ENCODE measurements around the gene ADAM23. TPM values are rescaled to one million over a fixed set of nuclear protein-coding genes. Genes with fewer than 3 reads are reported as not detected.
A peak's percentile ranks its signal among the peaks of the same experiment; 100 is the strongest.

ADAM23 gene
- total RNA-seq, 1 experiment from 2014 or later: 6.1 TPM

DNA sequence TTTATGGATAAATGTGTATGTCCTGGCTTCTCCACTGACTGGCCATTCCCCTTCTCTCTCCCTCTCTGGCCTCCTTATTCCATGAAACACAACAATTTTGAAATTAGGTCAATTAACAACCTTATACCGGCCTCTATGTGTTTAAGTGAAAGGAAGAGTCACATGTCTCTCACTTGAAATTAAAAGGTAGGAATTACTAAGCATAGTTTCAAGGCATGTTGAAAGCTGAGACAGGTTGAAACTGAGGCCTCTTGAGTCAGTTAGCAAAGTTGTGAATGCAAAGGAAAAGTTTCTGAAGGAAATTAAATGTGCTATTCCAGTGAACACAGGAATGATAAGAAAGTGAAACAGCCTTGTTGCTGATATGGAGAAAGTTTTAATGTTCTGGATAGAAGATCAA is 69.7 kb downstream of the ADAM23 start:
- Histone ChIP-seq H3K36me3 (replicated peaks; ENCODE audit: control insufficient read depth, insufficient read depth, low read length) (no peaks in the 10 kb centered on the region), H3K27me3 (ENCODE audit: control insufficient read depth, insufficient read depth, low read length) (no peaks in the 10 kb centered on the region), H3K4me3 (ENCODE audit: insufficient read depth, low read depth, low read length) (no peak overlapping the region)
- DNase-seq: no peak

DNA sequence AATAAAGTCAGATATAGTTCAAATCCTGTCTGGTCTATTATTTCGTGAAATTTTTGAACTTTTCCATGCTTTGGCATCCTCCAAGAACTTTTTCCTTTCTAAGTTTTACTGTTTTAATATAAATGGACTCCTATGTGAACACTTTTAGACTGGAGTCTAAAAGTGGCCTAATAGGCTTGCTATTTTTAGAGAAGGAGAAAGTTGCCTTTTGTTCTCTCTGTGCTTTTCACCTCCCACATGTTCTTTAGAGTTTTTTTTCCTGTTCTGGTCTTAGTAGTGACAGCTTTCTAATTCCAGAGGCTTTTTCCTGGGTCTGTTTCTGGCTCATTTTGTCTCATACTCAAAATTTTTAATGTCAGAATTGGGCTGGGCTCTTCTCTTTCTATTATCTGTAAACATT is 72.2 kb downstream of the ADAM23 start:
- H3K36me3 ChIP-seq (replicated peaks; ENCODE audit: control insufficient read depth, insufficient read depth, low read length): no peaks in the 10 kb centered on the region
- H3K4me3 ChIP-seq (ENCODE audit: insufficient read depth, low read depth, low read length): no peak overlapping the region
- no peak for DNase-seq
- no peaks in the 10 kb centered on the region for H3K27me3 ChIP-seq (ENCODE audit: control insufficient read depth, insufficient read depth, low read length)

DNA sequence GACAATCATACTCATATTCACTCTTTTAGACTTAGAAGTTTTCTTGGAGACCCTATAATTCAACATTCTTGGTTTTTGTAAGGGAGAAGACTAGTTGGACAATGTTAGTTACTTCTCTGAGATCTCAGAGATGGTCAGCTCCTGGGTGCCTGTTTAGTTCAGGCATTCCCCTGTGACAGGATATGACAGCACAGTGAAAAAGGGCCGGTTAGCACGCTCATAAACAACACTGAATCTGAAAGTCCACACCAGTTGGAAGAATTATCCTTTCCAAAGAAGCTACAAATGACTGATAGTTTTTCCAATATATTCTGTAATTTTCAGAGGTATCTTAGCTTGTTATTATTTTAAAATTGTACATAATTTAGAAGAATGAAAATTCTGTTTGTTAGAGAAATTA is 75.7 kb downstream of the ADAM23 start:
- Histone ChIP-seq H3K4me3 (ENCODE audit: insufficient read depth, low read depth, low read length) (no peak overlapping the region), H3K27me3 (ENCODE audit: control insufficient read depth, insufficient read depth, low read length) (no peaks in the 10 kb centered on the region), H3K36me3 (replicated peaks; ENCODE audit: control insufficient read depth, insufficient read depth, low read length) (no peaks in the 10 kb centered on the region)
- no peak for DNase-seq

DNA sequence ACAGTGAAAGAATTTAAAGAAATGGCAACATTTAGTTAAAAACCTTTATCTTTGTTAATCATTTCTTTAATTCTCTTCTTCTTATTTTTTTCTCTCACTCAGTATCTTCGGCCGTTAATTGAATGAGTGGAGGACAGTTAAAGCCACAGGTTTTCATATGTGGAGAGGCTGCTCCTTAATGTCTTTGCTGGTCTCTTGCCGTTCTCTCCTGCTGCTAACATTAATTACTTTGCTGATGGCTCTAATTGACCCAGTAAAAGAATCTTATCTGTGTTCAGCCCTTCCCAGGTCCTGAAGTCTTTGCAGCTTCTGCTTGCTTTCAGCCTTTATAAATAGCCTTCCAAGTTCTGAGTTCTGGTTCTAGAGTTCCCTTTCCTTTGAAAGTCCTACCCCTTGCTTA is 77.1 kb downstream of the ADAM23 start:
- DNase-seq: no peak
- Histone ChIP-seq H3K27me3 (ENCODE audit: control insufficient read depth, insufficient read depth, low read length) (no peaks in the 10 kb centered on the region), H3K4me3 (ENCODE audit: insufficient read depth, low read depth, low read length) (no peak overlapping the region), H3K36me3 (replicated peaks; ENCODE audit: control insufficient read depth, insufficient read depth, low read length) (no peaks in the 10 kb centered on the region)

DNA sequence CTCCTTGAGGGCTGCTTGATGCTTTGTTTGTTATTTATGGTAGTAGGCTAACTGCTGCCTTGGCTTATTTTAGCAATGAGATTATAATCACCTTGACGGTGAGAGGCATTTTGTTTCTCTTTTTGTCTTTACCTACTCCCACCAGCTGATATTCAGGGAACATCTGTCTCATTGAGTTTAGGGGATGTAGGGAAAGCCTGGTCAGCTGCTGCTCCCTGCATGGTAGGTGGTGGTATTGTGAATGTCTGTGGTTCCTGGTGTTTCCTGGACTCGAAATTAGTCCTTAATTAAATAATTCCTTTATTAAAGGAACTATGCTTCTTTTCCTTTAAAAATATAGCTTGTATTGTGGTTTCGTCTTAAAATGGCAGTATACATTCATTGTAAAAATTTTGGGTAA is 77.8 kb downstream of the ADAM23 start:
- Histone ChIP-seq H3K27me3 (ENCODE audit: control insufficient read depth, insufficient read depth, low read length) (no peaks in the 10 kb centered on the region), H3K36me3 (replicated peaks; ENCODE audit: control insufficient read depth, insufficient read depth, low read length) (no peaks in the 10 kb centered on the region), H3K4me3 (ENCODE audit: insufficient read depth, low read depth, low read length) (no peak overlapping the region)
- DNase-seq: peak; percentile 5

DNA sequence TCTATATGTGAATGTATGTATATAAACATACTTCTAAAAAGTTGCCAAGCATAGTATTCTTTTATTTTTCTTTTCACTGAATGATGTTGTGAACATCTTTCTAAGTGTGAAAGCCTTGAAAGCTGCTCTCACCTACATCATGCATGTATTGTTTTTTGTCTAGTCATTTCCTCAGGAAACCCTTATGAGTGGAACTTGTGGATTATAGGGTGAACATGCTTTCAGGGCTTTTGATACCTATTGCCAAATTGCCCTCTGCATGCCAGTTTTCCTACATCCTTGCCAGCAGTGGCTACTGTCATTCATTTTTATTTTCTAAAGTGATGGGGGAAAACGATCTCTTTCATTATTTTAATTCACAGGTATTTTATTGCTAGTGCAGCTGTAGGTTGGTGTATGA is 78.3 kb downstream of the ADAM23 start:
- no peaks in the 10 kb centered on the region for H3K36me3 ChIP-seq (replicated peaks; ENCODE audit: control insufficient read depth, insufficient read depth, low read length)
- no peak overlapping the region for H3K4me3 ChIP-seq (ENCODE audit: insufficient read depth, low read depth, low read length)
- no peak for DNase-seq
- no peaks in the 10 kb centered on the region for H3K27me3 ChIP-seq (ENCODE audit: control insufficient read depth, insufficient read depth, low read length)

DNA sequence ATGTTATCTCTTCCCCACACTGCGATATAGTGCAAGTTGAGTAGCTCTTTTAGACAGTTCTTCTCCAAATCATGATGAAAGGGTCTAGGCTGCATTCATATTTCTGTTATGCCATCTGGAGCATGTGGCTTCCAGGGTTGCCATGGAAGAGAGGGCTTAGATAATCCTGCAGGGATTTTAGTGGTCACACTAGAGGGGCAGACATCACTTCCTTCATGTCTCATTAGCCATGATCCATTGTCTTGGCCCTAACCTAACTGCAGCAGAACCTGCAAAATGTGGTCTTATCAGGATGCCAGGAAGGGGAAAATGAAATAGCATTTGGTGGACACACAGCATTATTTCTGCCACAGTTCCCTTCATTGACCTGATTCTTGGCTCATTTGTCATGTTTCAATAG is 83.1 kb downstream of the ADAM23 start:
- Histone ChIP-seq H3K36me3 (replicated peaks; ENCODE audit: control insufficient read depth, insufficient read depth, low read length) (no peaks in the 10 kb centered on the region), H3K4me3 (ENCODE audit: insufficient read depth, low read depth, low read length) (no peak overlapping the region), H3K27me3 (ENCODE audit: control insufficient read depth, insufficient read depth, low read length) (no peaks in the 10 kb centered on the region)
- DNase-seq: no peak

DNA sequence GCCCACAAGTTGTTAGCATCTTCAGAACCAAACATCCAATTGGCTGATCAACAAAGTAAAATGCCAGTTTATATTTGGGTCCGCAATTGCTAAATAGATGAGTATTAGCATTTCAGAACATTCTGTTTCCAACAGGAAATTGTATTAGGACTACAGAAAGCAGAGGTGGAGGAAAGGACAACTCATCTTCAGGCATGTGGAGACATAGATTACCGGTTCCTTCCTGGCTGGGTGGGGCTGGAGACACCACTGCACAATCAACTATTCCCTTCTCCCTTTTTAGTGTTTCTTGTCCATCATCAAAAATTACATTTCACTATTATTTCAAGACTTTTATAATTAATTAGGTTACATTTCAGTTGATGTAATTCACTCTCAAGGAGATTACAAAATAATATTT is 83.8 kb downstream of the ADAM23 start:
- H3K27me3 ChIP-seq (ENCODE audit: control insufficient read depth, insufficient read depth, low read length): no peaks in the 10 kb centered on the region
- H3K36me3 ChIP-seq (replicated peaks; ENCODE audit: control insufficient read depth, insufficient read depth, low read length): no peaks in the 10 kb centered on the region
- no peak overlapping the region for H3K4me3 ChIP-seq (ENCODE audit: insufficient read depth, low read depth, low read length)
- DNase-seq: no peak

DNA sequence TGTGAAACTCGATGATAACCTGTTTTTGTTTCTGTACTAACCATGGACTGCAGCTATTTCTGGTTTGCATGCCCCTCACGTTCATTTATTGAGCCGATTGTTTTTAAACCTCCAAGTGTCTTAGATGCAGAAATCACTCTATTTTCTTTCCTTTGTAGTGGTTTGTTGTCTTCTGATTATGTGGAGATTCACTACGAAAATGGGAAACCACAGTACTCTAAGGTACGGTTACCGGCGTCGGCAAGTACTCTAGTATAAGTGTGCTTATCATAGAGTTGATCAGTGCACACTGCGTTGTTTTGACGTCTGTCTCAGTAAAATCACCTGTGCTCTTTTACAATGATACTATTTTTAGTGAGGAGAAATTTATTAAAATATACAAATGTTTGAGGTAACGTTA is 87.4 kb downstream of the ADAM23 start:
- no peak for DNase-seq
- Histone ChIP-seq H3K4me3 (ENCODE audit: insufficient read depth, low read depth, low read length) (no peak overlapping the region), H3K27me3 (ENCODE audit: control insufficient read depth, insufficient read depth, low read length) (no peaks in the 10 kb centered on the region), H3K36me3 (replicated peaks; ENCODE audit: control insufficient read depth, insufficient read depth, low read length) (no peaks in the 10 kb centered on the region)

DNA sequence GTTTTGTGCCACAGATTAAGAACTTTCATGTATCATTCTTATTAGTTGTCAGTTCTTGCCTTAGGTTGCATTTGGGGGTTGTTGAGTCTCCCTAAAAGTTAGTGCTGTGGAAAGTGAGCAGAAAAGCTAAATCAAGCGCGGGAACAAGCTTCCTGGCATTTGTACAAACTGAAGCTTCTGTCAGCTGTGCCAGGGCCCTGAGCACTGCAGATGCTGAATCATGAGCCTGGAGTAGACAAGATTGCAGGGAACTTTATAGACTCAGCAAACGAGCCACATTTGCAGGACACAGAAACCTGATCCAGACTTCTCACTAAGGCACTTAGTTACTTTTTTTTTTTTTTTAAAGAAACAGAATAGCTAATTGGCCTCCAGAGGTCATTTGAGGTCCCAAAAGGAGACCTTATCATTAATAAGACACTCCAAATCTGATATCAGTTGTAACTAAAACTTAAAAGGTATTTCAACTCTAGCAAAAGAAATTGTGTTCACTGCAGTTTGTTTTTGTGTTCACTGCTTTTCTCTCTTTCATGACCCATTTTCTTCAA is 88.7 kb downstream of the ADAM23 start:
- no peak for DNase-seq
- no peaks in the 10 kb centered on the region for H3K36me3 ChIP-seq (replicated peaks; ENCODE audit: control insufficient read depth, insufficient read depth, low read length)
- H3K4me3 ChIP-seq (ENCODE audit: insufficient read depth, low read depth, low read length): no peak overlapping the region
- no peaks in the 10 kb centered on the region for H3K27me3 ChIP-seq (ENCODE audit: control insufficient read depth, insufficient read depth, low read length)

DNA sequence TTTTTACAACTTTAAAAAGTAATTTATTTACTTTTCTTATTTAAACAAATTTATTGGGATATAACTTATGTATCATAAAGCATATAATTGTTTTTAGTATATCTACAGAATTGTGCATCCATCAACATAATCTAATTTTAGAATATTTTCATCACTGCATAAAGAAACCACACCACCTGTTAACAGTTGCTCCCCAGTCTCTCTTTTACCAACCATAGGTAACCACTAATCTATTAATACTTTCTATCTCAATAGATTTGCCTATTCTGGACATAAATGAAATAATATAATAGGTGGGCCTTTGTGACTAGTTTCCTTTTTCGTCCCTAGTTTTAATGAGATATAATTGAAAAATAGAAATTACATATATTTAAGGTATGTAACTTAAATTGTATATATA is 90.6 kb downstream of the ADAM23 start:
- H3K4me3 ChIP-seq (ENCODE audit: insufficient read depth, low read depth, low read length): no peak overlapping the region
- H3K36me3 ChIP-seq (replicated peaks; ENCODE audit: control insufficient read depth, insufficient read depth, low read length): no peaks in the 10 kb centered on the region
- DNase-seq: no peak
- H3K27me3 ChIP-seq (ENCODE audit: control insufficient read depth, insufficient read depth, low read length): no peaks in the 10 kb centered on the region

DNA sequence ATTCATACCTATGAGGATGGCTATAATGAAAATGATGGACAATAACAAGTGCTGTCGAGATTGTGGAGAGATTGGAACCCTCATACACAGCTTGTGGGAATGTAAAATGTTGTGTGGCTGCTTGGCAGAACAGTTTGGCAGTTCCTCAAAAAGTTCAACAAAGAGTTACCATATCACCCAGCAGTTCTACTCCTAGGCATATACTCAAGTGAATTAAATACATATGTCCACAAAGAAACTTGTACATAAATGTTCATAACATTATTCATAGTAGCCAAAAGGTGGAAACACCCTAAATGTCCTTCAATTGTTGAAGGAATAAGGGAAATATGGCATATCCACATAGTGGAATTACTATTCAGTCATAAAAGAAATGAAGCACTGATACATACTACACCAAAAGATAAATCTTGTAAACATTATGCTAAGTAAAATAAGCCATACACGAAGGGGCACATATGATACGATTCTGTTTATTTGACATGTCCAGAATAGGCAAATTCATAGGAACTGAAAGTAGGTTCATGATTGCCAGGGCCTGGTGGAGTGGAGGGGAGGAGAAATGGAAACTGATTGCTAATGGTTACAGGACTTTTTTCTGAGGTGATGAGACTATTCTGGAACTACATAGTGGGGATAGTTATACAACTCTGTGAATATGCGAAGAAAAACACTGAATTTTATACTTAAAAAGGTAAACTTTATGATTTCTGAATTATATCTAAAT is 92.1 kb downstream of the ADAM23 start:
- H3K27me3 ChIP-seq (ENCODE audit: control insufficient read depth, insufficient read depth, low read length): no peaks in the 10 kb centered on the region
- H3K36me3 ChIP-seq (replicated peaks; ENCODE audit: control insufficient read depth, insufficient read depth, low read length): no peaks in the 10 kb centered on the region
- no peak overlapping the region for H3K4me3 ChIP-seq (ENCODE audit: insufficient read depth, low read depth, low read length)
- no peak for DNase-seq

DNA sequence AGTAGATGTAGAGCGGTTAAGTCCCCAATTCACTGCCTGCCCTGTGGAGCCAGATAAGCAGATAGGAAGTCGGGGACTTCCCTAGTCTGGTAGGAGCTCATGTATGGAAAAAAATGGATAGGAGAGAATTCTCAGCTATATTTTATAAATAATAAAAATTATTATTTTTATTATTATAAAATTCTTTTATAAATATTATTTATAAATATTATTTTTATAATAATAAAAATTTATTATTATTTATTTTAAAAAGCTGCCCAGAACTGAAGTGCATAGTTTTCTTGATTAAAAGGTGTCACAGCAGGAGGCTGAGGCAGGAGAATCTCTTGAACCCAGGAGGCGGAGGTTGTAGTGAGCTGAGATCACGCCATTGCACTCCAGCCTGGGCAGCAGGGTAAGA is 97.4 kb downstream of the ADAM23 start:
- Histone ChIP-seq H3K4me3 (ENCODE audit: insufficient read depth, low read depth, low read length) (no peak overlapping the region), H3K36me3 (replicated peaks; ENCODE audit: control insufficient read depth, insufficient read depth, low read length) (no peaks in the 10 kb centered on the region), H3K27me3 (ENCODE audit: control insufficient read depth, insufficient read depth, low read length) (no peaks in the 10 kb centered on the region)
- DNase-seq: no peak

DNA sequence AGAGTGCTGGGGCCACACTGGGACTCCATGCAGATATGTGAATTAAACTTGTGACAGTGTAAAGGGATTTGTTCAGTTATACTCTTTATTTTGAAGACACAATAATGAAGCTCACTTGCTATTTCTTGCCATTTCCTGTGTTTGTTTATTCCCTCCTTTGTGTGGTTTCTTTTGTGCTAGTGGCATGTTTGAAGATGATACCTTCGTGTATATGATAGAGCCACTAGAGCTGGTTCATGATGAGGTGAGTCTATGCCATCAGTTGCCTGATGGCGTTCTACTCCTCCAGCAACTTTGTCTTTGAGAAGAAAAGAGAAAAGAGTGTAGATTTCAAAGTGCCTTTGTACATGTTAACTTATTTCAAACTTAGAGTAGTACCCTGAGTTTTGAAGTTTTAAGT is 99.7 kb downstream of the ADAM23 start:
- H3K4me3 ChIP-seq (ENCODE audit: insufficient read depth, low read depth, low read length): no peak overlapping the region
- H3K27me3 ChIP-seq (ENCODE audit: control insufficient read depth, insufficient read depth, low read length): no peaks in the 10 kb centered on the region
- H3K36me3 ChIP-seq (replicated peaks; ENCODE audit: control insufficient read depth, insufficient read depth, low read length): no peaks in the 10 kb centered on the region
- DNase-seq: no peak

DNA sequence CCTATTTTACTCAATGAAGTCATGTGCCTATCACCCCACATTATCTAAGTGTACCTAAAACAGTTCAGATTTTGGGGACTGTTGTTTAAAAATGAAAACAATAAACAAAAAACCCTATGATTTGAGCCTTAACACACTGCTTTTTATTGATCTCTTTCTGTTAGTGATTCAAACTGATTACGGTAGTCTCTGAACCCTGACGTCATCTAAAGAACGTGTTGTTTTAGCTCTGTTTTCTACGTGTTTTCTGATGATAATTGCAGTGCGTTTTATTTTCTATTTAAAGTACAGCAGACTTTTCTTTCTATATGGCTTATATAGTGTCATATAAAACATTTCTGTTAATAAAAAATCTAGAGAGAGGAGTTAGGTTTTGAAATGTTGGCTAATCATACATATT is 105.1 kb downstream of the ADAM23 start:
- Histone ChIP-seq H3K36me3 (replicated peaks; ENCODE audit: control insufficient read depth, insufficient read depth, low read length) (no peaks in the 10 kb centered on the region), H3K27me3 (ENCODE audit: control insufficient read depth, insufficient read depth, low read length) (no peaks in the 10 kb centered on the region), H3K4me3 (ENCODE audit: insufficient read depth, low read depth, low read length) (no peak overlapping the region)
- DNase-seq: no peak

DNA sequence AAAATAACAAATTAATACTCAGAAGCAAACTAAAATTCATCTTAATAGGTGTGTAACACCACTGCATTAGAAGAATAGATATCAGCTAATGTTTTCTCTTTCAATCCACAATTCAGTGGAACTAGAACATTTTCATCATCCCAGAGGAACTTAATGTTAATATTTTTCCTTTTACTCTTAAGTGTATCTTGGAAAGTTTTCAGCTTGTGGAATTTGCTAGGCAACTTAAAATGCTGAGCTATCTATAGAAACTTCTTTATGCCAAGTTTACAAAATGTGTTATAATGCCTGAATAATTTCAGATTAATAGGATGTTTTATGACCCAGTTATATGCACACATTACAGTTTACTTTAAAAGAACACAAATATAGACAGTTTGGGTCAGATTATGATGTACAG is 112.4 kb downstream of the ADAM23 start:
- Histone ChIP-seq H3K27me3 (ENCODE audit: control insufficient read depth, insufficient read depth, low read length) (no peaks in the 10 kb centered on the region), H3K36me3 (replicated peaks; ENCODE audit: control insufficient read depth, insufficient read depth, low read length) (no peaks in the 10 kb centered on the region), H3K4me3 (ENCODE audit: insufficient read depth, low read depth, low read length) (no peak overlapping the region)
- no peak for DNase-seq

Measured in H7 (cell line).